ENCODE measurements around the gene CALD1.

DNA sequence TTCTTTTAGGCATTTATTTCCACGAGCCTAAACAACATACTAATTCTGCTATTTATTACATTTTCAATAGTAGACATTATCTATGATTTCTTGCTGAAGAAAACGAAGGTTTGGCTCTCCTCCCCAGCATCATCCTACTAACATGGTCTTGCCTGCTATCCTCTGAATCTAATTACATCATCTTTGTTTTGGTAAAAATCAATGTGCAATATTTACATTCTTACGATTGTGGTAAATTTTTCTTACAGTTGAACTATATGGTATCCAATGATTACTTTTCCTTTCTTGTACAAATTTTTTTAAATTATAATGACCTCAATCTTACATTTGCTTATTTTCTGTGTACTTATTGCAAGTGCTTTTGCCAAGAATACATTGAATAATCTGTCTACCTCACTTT, 7.0 kb upstream of the CALD1 start:
- TF ChIP-seq, protein P1, sequence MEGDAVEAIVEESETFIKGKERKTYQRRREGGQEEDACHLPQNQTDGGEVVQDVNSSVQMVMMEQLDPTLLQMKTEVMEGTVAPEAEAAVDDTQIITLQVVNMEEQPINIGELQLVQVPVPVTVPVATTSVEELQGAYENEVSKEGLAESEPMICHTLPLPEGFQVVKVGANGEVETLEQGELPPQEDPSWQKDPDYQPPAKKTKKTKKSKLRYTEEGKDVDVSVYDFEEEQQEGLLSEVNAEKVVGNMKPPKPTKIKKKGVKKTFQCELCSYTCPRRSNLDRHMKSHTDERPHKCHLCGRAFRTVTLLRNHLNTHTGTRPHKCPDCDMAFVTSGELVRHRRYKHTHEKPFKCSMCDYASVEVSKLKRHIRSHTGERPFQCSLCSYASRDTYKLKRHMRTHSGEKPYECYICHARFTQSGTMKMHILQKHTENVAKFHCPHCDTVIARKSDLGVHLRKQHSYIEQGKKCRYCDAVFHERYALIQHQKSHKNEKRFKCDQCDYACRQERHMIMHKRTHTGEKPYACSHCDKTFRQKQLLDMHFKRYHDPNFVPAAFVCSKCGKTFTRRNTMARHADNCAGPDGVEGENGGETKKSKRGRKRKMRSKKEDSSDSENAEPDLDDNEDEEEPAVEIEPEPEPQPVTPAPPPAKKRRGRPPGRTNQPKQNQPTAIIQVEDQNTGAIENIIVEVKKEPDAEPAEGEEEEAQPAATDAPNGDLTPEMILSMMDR (IDR thresholded peaks at IDR 0.05) = no peak
- no peak for TF ChIP-seq ZFX (IDR thresholded peaks at IDR 0.05; ENCODE audit: borderline replicate concordance)
